Mesodermal cell (in vitro differentiated cells): Measurements from ENCODE around the gene PVALB.

Experiments used
- H3K27ac ChIP-seq: 2 replicates; pipeline ENCODE4 v1.7.0; 2013; ENCODE audit warnings: mild to moderate bottlenecking, low read depth, low read length, moderate library complexity; ENCODE audit not compliant: severe bottlenecking
- H3K36me3 ChIP-seq: 2 replicates; pipeline ENCODE4 v1.7.1; 2013; ENCODE audit warnings: mild to moderate bottlenecking, low read length, moderate library complexity; ENCODE audit not compliant: control insufficient read depth, insufficient read depth
- H3K4me1 ChIP-seq: one replicate; pipeline ENCODE4 v1.7.1; 2013; ENCODE audit warnings: mild to moderate bottlenecking, low read length; ENCODE audit not compliant: insufficient read depth, control insufficient read depth, poor library complexity, severe bottlenecking
- H3K4me3 ChIP-seq: 2 replicates; pipeline ENCODE4 v1.7.0; 2013; ENCODE audit warnings: low read length, control low read depth, mild to moderate bottlenecking; ENCODE audit not compliant: insufficient read depth, poor library complexity, severe bottlenecking; ENCODE audit errors: extremely low read depth
- H3K9me3 ChIP-seq: 2 replicates; pipeline ENCODE4 v1.7.1; 2013; ENCODE audit warnings: mild to moderate bottlenecking, low read length, moderate library complexity; ENCODE audit not compliant: control insufficient read depth
- WGBS, 2 experiments: methylation state at CpG; one replicate each; pipeline ENCODE4 v1.1.5; 2013; ENCODE audit warnings: missing lambda C conversion rate in 2 of 2; ENCODE audit not compliant: insufficient coverage in 2 of 2; 5-methylcytosine and 5-hydroxymethylcytosine counted together

The PVALB gene

GRCh38 chr22:36772451-36772850 lies 44.4 kb downstream of the PVALB start:
- Histone ChIP-seq H3K4me3 (no peak overlapping the region), H3K9me3 (peaks cover 7% of the 10 kb centered on the region), H3K36me3 (peaks cover 3% of the 10 kb centered on the region), H3K4me1 (peaks cover 12% of the 10 kb centered on the region), H3K27ac (no peak overlapping the region)
- WGBS, 2 experiments, result 88 to 93% methylated on average over 8 of the region's 8 CpGs

- Histone ChIP-seq H3K4me1 (peaks cover 10% of the 10 kb centered on the region), H3K4me3 (no peak overlapping the region), H3K36me3 (peaks cover 10% of the 10 kb centered on the region), H3K27ac (no peak overlapping the region), H3K9me3 (no peaks in the 10 kb centered on the region)
- whole genome bisulfite sequencing, 2 experiments, result 92 to 93% methylated on average over 12 to 13 of the region's 13 CpGs
Measured at GRCh38 chr22:36771356-36772063, 45.3 kb downstream of the PVALB start.

GRCh38 chr22:36770513-36771231 lies 46.2 kb downstream of the PVALB start:
- peaks cover 11% of the 10 kb centered on the region for H3K36me3 ChIP-seq
- WGBS, 2 experiments, result 56 to 68% methylated on average over 7 to 9 of the region's 11 CpGs
- H3K4me3 ChIP-seq, result no peak overlapping the region
- H3K27ac ChIP-seq, result no peak overlapping the region
- peaks cover 10% of the 10 kb centered on the region for H3K4me1 ChIP-seq
- no peaks in the 10 kb centered on the region for H3K9me3 ChIP-seq

GRCh38 chr22:36769541-36770512 lies 47.0 kb downstream of the PVALB start:
- Histone ChIP-seq H3K4me3 (no peak overlapping the region), H3K4me1 (peaks cover 10% of the 10 kb centered on the region), H3K9me3 (no peaks in the 10 kb centered on the region), H3K27ac (no peak overlapping the region), H3K36me3 (peaks cover 17% of the 10 kb centered on the region)
- WGBS, 2 experiments, result 86 to 87% methylated on average over 19 to 22 of the region's 23 CpGs

- Histone ChIP-seq H3K4me3 (no peak overlapping the region), H3K4me1 (peaks cover 10% of the 10 kb centered on the region), H3K27ac (no peak overlapping the region), H3K9me3 (no peaks in the 10 kb centered on the region), H3K36me3 (peaks cover 20% of the 10 kb centered on the region)
- WGBS, 2 experiments, result 93 to 95% methylated on average over 13 of the region's 13 CpGs
Measured at GRCh38 chr22:36768616-36769015, 48.2 kb downstream of the PVALB start.

GRCh38 chr22:36768141-36768540 lies 48.7 kb downstream of the PVALB start:
- Histone ChIP-seq H3K9me3 (no peaks in the 10 kb centered on the region), H3K36me3 (peaks cover 24% of the 10 kb centered on the region), H3K4me1 (peaks cover 10% of the 10 kb centered on the region), H3K27ac (no peak overlapping the region), H3K4me3 (no peak overlapping the region)
- WGBS, 2 experiments, result 87 to 95% methylated on average over 4 to 5 of the region's 5 CpGs

GRCh38 chr22:36767035-36767775 lies 49.6 kb downstream of the PVALB start:
- Histone ChIP-seq H3K4me1 (peaks cover 10% of the 10 kb centered on the region), H3K27ac (no peak overlapping the region), H3K36me3 (peaks cover 29% of the 10 kb centered on the region), H3K4me3 (no peak overlapping the region), H3K9me3 (no peaks in the 10 kb centered on the region)
- WGBS, 2 experiments, result 89 to 93% methylated on average over 8 of the region's 10 CpGs

GRCh38 chr22:36765943-36766450 lies 50.8 kb downstream of the PVALB start:
- Histone ChIP-seq H3K9me3 (no peaks in the 10 kb centered on the region), H3K4me3 (no peak overlapping the region), H3K27ac (no peak overlapping the region), H3K36me3 (peaks cover 26% of the 10 kb centered on the region), H3K4me1 (peaks cover 7% of the 10 kb centered on the region)
- WGBS, 2 experiments, result 87 to 88% methylated on average over 10 to 11 of the region's 11 CpGs

- WGBS, 2 experiments, result 88 to 92% methylated on average over 11 to 15 of the region's 17 CpGs
- Histone ChIP-seq H3K27ac (no peak overlapping the region), H3K36me3 (peaks cover 26% of the 10 kb centered on the region), H3K9me3 (no peaks in the 10 kb centered on the region), H3K4me1 (peaks cover under 1% of the 10 kb centered on the region), H3K4me3 (no peak overlapping the region)
Measured at GRCh38 chr22:36765131-36765942, 51.5 kb downstream of the PVALB start.
